OCI-LY7 (cell line): ENCODE measurements around the gene DPYSL4.

Source experiments
- CTCF ChIP-seq: fragments of 200-600 bp; sonication (generic); conservative IDR thresholded peaks from 2 replicates; pipeline ENCODE4 v1.5.1; 2014; ENCODE audit warnings: mild to moderate bottlenecking, antibody characterized with exemption, low read length, moderate library complexity, mixed read lengths
- EZH2phosphoT487 ChIP-seq: fragments of 200-600 bp; sonication (generic); IDR thresholded peaks from 2 replicates; pipeline ENCODE4 v1.6.1; 2018; ENCODE audit warnings: low read depth, borderline replicate concordance, mild to moderate bottlenecking, mixed run types, antibody characterized with exemption, low read length, moderate library complexity, mixed read lengths

DNA sequence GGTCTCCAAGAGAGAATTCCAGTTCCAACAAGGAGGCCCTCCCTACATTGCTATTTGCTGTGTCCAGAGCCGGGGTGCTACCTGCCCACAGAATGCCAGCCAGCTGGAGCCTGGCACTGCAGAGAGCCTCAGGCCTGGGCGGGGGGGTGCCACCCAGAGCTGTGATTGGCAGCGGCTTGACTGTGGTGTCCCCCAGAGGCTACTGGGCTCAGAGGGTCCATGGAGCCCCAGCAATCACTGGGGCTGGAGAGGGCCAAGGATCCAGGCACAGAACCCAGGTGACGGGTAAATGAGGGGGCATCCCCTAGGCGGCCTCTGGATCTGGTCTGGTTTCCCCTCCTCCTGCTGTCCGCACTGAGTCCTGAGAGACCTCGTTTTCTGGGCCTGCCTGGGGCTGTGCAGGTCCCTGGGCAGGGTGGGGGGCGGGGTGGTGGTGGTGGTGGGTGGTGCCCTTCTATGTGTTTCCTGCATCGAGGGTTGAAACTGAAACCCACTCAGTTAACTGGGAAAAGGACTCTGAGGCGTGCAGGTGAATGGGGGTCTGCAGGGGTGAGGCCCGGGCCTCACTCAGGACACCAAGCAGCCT is 12.6 kb downstream of the DPYSL4 start:
- TF ChIP-seq CTCF, result no peak
- no peak for TF ChIP-seq EZH2phosphoT487
